A549 (cell line): ENCODE measurements around the gene BEST3. TPM values are rescaled to one million over a fixed set of nuclear protein-coding genes. Genes with fewer than 3 reads are reported as not detected.

Experiments used
- ATAC-seq, 2 experiments: fragments of 200-7000 bp in 1 of 2; fragments of >200 bp in 1 of 2; cut with Nextera tagmentation in 1 of 2; cut with Tn5 transposase in 1 of 2; 3 replicates each; pipeline versions ENCODE4 v1.8.0 to v1.9.1; 2018 to 2020; ENCODE audit warnings: mild to moderate bottlenecking in 1 of 2, moderate library complexity in 1 of 2
- CTCF ChIA-PET: fragments of 300-600 bp; sonication (Branson Sonifier 250); formaldehyde crosslinking; extraction: SDS; loops from one replicate; lab custom pipeline; 2021; ENCODE audit warnings: antibody characterized with exemption, inconsistent platforms; lab: Yijun Ruan, JAX
- POLR2A ChIA-PET: fragments of 350-600 bp; formaldehyde crosslinking; extraction: SDS; loops from one replicate; lab custom pipeline; 2021; ENCODE audit warnings: antibody characterized with exemption, inconsistent platforms; lab: Yijun Ruan, JAX
- DNase-seq, 2 experiments: peaks; one replicate each; pipeline versions ENCODE4 v3.0.0 to v3.0.0-alpha.2; 2011 to 2016; ENCODE audit warnings: low read depth in 1 of 2, low spot score in 1 of 2
- FAIRE-seq: peaks from 2 replicates; lab custom pipeline; 2011; peaks lifted over from hg19 to GRCh38; lab: Jason Lieb, UNC
- H3K27ac ChIP-seq, 2 experiments: fragments of >200 bp; sonication (Bioruptor Twin); formaldehyde crosslinking; 3 replicates each; pipeline ENCODE4 v1.5.1; 2016 to 2017
- H3K4me1 ChIP-seq: fragments of >200 bp; sonication (Bioruptor Twin); formaldehyde crosslinking; 3 replicates; pipeline ENCODE4 v1.6.1; 2016
- H3K4me2 ChIP-seq: fragments of >200 bp; sonication (Bioruptor Twin); formaldehyde crosslinking; 3 replicates; pipeline ENCODE4 v1.6.1; 2016
- H3K4me3 ChIP-seq: fragments of >200 bp; sonication (Bioruptor Twin); formaldehyde crosslinking; 3 replicates; pipeline ENCODE4 v1.5.1; 2016
- H3K9me3 ChIP-seq: fragments of >200 bp; sonication (Bioruptor Twin); formaldehyde crosslinking; 3 replicates; pipeline ENCODE4 v1.6.1; 2016
- BHLHE40 ChIP-seq: IDR thresholded peaks from 2 replicates; pipeline ENCODE4 v1.6.1; 2012; ENCODE audit warnings: low read depth, low read length, inconsistent platforms
- CBX2 ChIP-seq: fragments of 200-600 bp; sonication (generic); IDR thresholded peaks from 2 replicates; pipeline ENCODE4 v1.6.1; 2016; ENCODE audit warnings: low read depth, mild to moderate bottlenecking, borderline replicate concordance
- CHD2 ChIP-seq: fragments of 150-350 bp; IDR thresholded peaks from 2 replicates; pipeline ENCODE4 v1.6.1; 2014; ENCODE audit warnings: low read length; ENCODE audit not compliant: partially characterized antibody
- ESRRA ChIP-seq: fragments of 150-350 bp; IDR thresholded peaks from 2 replicates; pipeline ENCODE4 v1.6.1; 2014; ENCODE audit warnings: mild to moderate bottlenecking, low read length, borderline replicate concordance
- HDAC2 ChIP-seq: fragments of 200-600 bp; sonication (generic); IDR thresholded peaks from 2 replicates; pipeline ENCODE4 v1.6.1; 2016
- HEYL ChIP-seq: fragments of 250-450 bp; sonication (Bioruptor Pico); IDR thresholded peaks from 2 replicates; pipeline ENCODE4 v1.8.0; 2021; ENCODE audit warnings: mild to moderate bottlenecking, moderate library complexity
- KDM1A ChIP-seq: fragments of 200-600 bp; sonication (generic); IDR thresholded peaks from 2 replicates; pipeline ENCODE4 v1.6.1; 2016; ENCODE audit warnings: low read depth, mild to moderate bottlenecking
- MAFK ChIP-seq: fragments of 450-650 bp; IDR thresholded peaks from 2 replicates; pipeline ENCODE4 v1.6.1; 2014; ENCODE audit not compliant: partially characterized antibody
- NFE2L2 ChIP-seq: fragments of 150-350 bp; conservative IDR thresholded peaks from 2 replicates; pipeline ENCODE4 v1.6.1; 2014; ENCODE audit warnings: low read length
- RAD21 ChIP-seq, 2 experiments: fragments of >200 bp in 1 of 2; sonication (Bioruptor Twin) in 1 of 2; formaldehyde crosslinking in 1 of 2; IDR thresholded peaks in 1 of 2; conservative IDR thresholded peaks in 1 of 2; 2 replicates in 1 of 2; 3 replicates in 1 of 2; pipeline ENCODE4 v1.6.1; 2012 to 2018; ENCODE audit warnings: inconsistent platforms in 1 of 2
- RARB ChIP-seq: fragments of 250-450 bp; sonication (Bioruptor Pico); IDR thresholded peaks from 2 replicates; pipeline ENCODE4 v1.8.0; 2021; ENCODE audit warnings: mild to moderate bottlenecking, moderate library complexity
- SMC3 ChIP-seq: fragments of >200 bp; sonication (Bioruptor Twin); formaldehyde crosslinking; IDR thresholded peaks from 3 replicates; pipeline ENCODE4 v1.6.1; 2018; ENCODE audit warnings: inconsistent platforms
- ZC3H11A ChIP-seq: fragments of 450-650 bp; IDR thresholded peaks from 2 replicates; pipeline ENCODE4 v1.6.1; 2014; ENCODE audit warnings: antibody characterized with exemption, mild to moderate bottlenecking
- ZFP36 ChIP-seq: fragments of 450-650 bp; IDR thresholded peaks from 2 replicates; pipeline ENCODE4 v1.6.1; 2014; ENCODE audit warnings: borderline replicate concordance; ENCODE audit not compliant: partially characterized antibody
- WGBS: methylation state at CpG from one replicate; pipeline ENCODE4 v1.1.6; 2017; ENCODE audit errors: missing lambda C conversion rate; 5-methylcytosine and 5-hydroxymethylcytosine counted together
- polyA plus RNA-seq, 4 experiments: library from polyadenylated mRNA; depleted of rRNA in 3 of 4; stranded (reverse); fragments of >200 nt; fragmentation: RNase III in 1 of 4; extraction: RNeasy Plus Mini Kit Qiagen cat#74134 plus additional on column Dnase treatment in 1 of 4; gene quantifications; 2 replicates in 3 of 4; 3 replicates in 1 of 4; pipeline ENCODE4 v1.2.3, GENCODE V29; 2011 to 2017
- TF ChIP-seq, protein P1 (sequence below): fragments of >200 bp; sonication (Bioruptor Twin); formaldehyde crosslinking; IDR thresholded peaks from 3 replicates; pipeline ENCODE4 v1.5.1; 2016
- TF ChIP-seq, protein P2 (sequence below): fragments of >200 bp; sonication (Bioruptor Twin); formaldehyde crosslinking; IDR thresholded peaks from 3 replicates; pipeline ENCODE4 v1.6.1; 2016
- TF ChIP-seq, protein P3 (sequence below): fragments of 250-450 bp; sonication (Bioruptor Pico); IDR thresholded peaks from 2 replicates; pipeline ENCODE4 v1.5.0; 2021; ENCODE audit warnings: mild to moderate bottlenecking, moderate library complexity, borderline replicate concordance
- TF ChIP-seq, protein P4 (sequence below): IDR thresholded peaks from 2 replicates; pipeline ENCODE4 v1.6.1; 2012

The BEST3 gene
- polyA plus RNA-seq, 2 of the 4 experiments (the other 2 are of a cell fraction) = 0.57 to 1.2 TPM

DNA sequence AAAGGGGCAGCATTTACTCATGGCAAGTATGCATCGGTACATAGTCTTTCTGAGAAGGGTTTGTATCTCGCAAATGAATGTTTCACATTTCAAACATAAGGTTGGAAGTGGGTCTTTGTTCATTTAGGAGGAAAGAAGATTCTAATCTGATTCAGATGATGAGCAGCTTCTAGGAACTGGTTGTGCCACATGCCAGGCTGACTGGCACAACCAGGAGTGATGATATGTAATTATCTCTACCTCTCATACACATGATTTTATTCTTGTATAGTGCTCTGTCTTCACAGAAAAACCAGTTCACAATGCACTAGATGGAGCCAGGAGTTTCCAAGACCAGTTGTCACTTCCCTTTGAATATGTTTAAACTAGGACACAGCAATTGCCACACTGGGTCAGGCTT lies 13.7 kb upstream of the BEST3 start:
- Histone ChIP-seq H3K4me3 (no peak overlapping the region), H3K9me3 (no peaks in the 10 kb centered on the region), H3K4me1 (no peaks in the 10 kb centered on the region), H3K4me2 (no peak overlapping the region), H3K27ac (no peak overlapping the region)
- POLR2A ChIA-PET = no interaction called here
- CTCF ChIA-PET = interaction anchor here (1.0 kb wide), 1 partner anchor 22 kb away, joined by 3 read pairs; no protein-coding TSS in a partner anchor
- WGBS = 85% methylated on average over 2 of the region's 2 CpGs
- DNase-seq (no peak), ATAC-seq (0 out of 6 replicates have a peak, but pooled peaks of 1 of the 2 experiments have one; percentile 13), FAIRE-seq (no peak)
- TF ChIP-seq HEYL = no peak
- no peak for TF ChIP-seq RARB (CRISPR knock-in tag)
- no peak for TF ChIP-seq CBX2
- TF ChIP-seq, protein P1, sequence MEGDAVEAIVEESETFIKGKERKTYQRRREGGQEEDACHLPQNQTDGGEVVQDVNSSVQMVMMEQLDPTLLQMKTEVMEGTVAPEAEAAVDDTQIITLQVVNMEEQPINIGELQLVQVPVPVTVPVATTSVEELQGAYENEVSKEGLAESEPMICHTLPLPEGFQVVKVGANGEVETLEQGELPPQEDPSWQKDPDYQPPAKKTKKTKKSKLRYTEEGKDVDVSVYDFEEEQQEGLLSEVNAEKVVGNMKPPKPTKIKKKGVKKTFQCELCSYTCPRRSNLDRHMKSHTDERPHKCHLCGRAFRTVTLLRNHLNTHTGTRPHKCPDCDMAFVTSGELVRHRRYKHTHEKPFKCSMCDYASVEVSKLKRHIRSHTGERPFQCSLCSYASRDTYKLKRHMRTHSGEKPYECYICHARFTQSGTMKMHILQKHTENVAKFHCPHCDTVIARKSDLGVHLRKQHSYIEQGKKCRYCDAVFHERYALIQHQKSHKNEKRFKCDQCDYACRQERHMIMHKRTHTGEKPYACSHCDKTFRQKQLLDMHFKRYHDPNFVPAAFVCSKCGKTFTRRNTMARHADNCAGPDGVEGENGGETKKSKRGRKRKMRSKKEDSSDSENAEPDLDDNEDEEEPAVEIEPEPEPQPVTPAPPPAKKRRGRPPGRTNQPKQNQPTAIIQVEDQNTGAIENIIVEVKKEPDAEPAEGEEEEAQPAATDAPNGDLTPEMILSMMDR = no peak
- TF ChIP-seq HDAC2 = no peak
- no peak for TF ChIP-seq KDM1A
- TF ChIP-seq RAD21 (conservative IDR thresholded peaks at IDR 0.05 in 1 of 2, IDR thresholded peaks at IDR 0.05 in 1 of 2) = no peak

DNA sequence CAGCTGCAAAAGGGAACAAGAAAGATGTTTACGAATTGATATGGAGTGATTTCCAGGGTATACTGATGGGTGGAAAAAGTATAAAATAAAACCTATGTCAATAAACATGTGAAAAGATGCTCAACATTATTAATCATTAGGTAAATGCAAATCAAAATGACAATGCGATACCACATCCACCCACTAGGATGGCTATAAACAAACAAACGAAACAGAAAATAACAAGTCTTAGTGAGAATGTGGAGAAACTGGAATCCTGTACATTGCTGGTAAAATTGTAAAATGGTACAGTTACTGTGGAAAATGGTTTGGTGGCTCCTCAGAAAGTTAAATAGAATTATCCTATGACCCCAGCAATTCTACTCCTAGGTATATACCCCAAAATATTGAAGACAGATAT lies 9.5 kb upstream of the BEST3 start:
- Histone ChIP-seq H3K9me3 (no peaks in the 10 kb centered on the region), H3K4me3 (no peak overlapping the region), H3K4me1 (no peaks in the 10 kb centered on the region), H3K27ac (no peak overlapping the region), H3K4me2 (no peak overlapping the region)
- ChIA-PET CTCF (no interaction called here), POLR2A (no interaction called here)
- 64% methylated on average over 3 of the region's 3 CpGs for WGBS
- ATAC-seq (no peak), FAIRE-seq (no peak), DNase-seq (peak in 1 of 2 experiments; percentile 14)
- TF ChIP-seq, protein P2, sequence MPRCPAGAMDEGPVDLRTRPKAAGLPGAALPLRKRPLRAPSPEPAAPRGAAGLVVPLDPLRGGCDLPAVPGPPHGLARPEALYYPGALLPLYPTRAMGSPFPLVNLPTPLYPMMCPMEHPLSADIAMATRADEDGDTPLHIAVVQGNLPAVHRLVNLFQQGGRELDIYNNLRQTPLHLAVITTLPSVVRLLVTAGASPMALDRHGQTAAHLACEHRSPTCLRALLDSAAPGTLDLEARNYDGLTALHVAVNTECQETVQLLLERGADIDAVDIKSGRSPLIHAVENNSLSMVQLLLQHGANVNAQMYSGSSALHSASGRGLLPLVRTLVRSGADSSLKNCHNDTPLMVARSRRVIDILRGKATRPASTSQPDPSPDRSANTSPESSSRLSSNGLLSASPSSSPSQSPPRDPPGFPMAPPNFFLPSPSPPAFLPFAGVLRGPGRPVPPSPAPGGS = no peak
- TF ChIP-seq SMC3 (no peak), BHLHE40 (no peak), ZFP36 (no peak), CHD2 (no peak), NFE2L2 (no peak), ESRRA (no peak), ZC3H11A (no peak)
- TF ChIP-seq, protein P3, sequence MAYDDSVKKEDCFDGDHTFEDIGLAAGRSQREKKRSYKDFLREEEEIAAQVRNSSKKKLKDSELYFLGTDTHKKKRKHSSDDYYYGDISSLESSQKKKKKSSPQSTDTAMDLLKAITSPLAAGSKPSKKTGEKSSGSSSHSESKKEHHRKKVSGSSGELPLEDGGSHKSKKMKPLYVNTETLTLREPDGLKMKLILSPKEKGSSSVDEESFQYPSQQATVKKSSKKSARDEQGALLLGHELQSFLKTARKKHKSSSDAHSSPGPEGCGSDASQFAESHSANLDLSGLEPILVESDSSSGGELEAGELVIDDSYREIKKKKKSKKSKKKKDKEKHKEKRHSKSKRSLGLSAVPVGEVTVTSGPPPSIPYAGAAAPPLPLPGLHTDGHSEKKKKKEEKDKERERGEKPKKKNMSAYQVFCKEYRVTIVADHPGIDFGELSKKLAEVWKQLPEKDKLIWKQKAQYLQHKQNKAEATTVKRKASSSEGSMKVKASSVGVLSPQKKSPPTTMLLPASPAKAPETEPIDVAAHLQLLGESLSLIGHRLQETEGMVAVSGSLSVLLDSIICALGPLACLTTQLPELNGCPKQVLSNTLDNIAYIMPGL = no peak

DNA sequence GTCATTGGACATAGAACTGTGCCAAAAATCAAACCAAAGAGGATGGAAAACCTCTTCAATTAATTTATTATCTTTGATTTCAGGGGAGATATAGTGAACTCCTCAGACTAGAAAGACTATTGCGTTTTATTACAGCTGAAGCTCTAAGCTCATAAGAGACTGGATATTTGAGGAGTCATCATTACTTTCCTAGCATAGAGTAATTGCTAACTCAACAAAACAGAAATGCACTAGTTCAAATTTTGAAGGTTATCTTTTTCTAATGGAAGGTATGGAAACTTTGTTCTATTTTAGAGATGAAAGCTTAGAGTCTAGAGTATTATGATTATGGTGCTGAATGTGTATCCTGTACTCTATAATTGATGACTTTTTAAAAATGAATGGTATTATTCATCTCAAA lies 5.3 kb upstream of the BEST3 start:
- H3K4me1 ChIP-seq = no peaks in the 10 kb centered on the region
- DNase-seq (no peak), ATAC-seq (no peak), FAIRE-seq (no peak)
- TF ChIP-seq, protein P4, sequence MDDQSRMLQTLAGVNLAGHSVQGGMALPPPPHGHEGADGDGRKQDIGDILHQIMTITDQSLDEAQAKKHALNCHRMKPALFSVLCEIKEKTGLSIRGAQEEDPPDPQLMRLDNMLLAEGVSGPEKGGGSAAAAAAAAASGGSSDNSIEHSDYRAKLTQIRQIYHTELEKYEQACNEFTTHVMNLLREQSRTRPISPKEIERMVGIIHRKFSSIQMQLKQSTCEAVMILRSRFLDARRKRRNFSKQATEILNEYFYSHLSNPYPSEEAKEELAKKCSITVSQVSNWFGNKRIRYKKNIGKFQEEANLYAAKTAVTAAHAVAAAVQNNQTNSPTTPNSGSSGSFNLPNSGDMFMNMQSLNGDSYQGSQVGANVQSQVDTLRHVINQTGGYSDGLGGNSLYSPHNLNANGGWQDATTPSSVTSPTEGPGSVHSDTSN = no peak
- TF ChIP-seq MAFK = peak; percentile 52
- no peak overlapping the region for H3K4me3 ChIP-seq
- no peaks in the 10 kb centered on the region for H3K9me3 ChIP-seq
- H3K27ac ChIP-seq = no peak overlapping the region
- POLR2A ChIA-PET = no interaction called here
- WGBS = 0% methylated on average over 1 of the region's 1 CpG
- H3K4me2 ChIP-seq = no peak overlapping the region
- CTCF ChIA-PET = interaction anchor here (1.2 to 1.3 kb wide), 2 partner anchors 34 to 65 kb away, joined by 3 to 4 read pairs; no protein-coding TSS in a partner anchor
